K562 (cell line): ENCODE results near the gene ECPAS. TPM values are rescaled to one million over a fixed set of nuclear protein-coding genes. Genes with fewer than 3 reads are reported as not detected.

Source experiments
- ATAC-seq: fragments of 200-7000 bp; cut with Tn5 transposase; 3 replicates; pipeline ENCODE4 v1.9.1; 2020; ENCODE audit warnings: moderate library complexity
- BruUV-seq: library from RNA; stranded (reverse); fragments of 400-500 nt; replicated peaks from 2 replicates; lab custom pipeline; 2021; lab: Mats Ljungman, UMichigan
- CTCF ChIA-PET: fragments of 300-600 bp; formaldehyde crosslinking; extraction: SDS; loops from one replicate; lab custom pipeline; 2021; ENCODE audit warnings: low intra/inter-chr PET ratio; lab: Yijun Ruan, JAX
- POLR2A ChIA-PET: fragments of 300-600, 350-650 bp; sonication (Branson Sonifier 250); formaldehyde crosslinking; extraction: SDS; loops from one replicate; lab custom pipeline; 2021; ENCODE audit warnings: antibody characterized with exemption, inconsistent platforms; lab: Yijun Ruan, JAX
- DNase-seq, 4 experiments: peaks; one replicate each; pipeline versions ENCODE4 v3.0.0 to v3.0.0-alpha.2; 2011 to 2018; ENCODE audit warnings: low spot score in 3 of 4, mixed read lengths in 3 of 4; ENCODE audit errors: extremely low read depth in 1 of 4
- FAIRE-seq: peaks from 2 replicates; lab custom pipeline; 2011; peaks lifted over from hg19 to GRCh38; lab: Jason Lieb, UNC
- H2AFZ ChIP-seq: 2 replicates; pipeline ENCODE4 v1.6.0; 2011; ENCODE audit warnings: low read depth, low read length, control low read depth, inconsistent platforms
- H3K27ac ChIP-seq: fragments of 200-600 bp; 3 replicates; pipeline ENCODE4 v1.8.0; 2011; ENCODE audit warnings: low read depth, mild to moderate bottlenecking, control low read depth, inconsistent platforms, low read length, moderate library complexity, mixed read lengths; ENCODE audit errors: extremely low read depth
- H3K27me3 ChIP-seq, 2 experiments: fragments of 300-600 bp in 1 of 2; 2 replicates in 1 of 2; 3 replicates in 1 of 2; pipeline versions ENCODE4 v1.6.0 to v1.8.0; 2011; ENCODE audit warnings: inconsistent platforms in 2 of 2, low read length in 2 of 2, mild to moderate bottlenecking in 1 of 2, mixed read lengths in 1 of 2, moderate library complexity in 1 of 2; ENCODE audit not compliant: control insufficient read depth in 2 of 2, insufficient read depth in 2 of 2
- H3K36me3 ChIP-seq: fragments of 300-600 bp; 3 replicates; pipeline ENCODE4 v1.8.0; 2011; ENCODE audit warnings: mild to moderate bottlenecking, low read length, inconsistent platforms; ENCODE audit not compliant: control insufficient read depth, insufficient read depth
- H3K4me1 ChIP-seq, 2 experiments: fragments of 200-600 bp in 1 of 2; replicated peaks in 1 of 2; 2 replicates in 1 of 2; 3 replicates in 1 of 2; pipeline versions ENCODE4 v1.5.1 to v1.8.0; 2011; ENCODE audit warnings: inconsistent platforms in 2 of 2, low read length in 2 of 2, mild to moderate bottlenecking in 1 of 2, mixed read lengths in 1 of 2, moderate library complexity in 1 of 2; ENCODE audit not compliant: control insufficient read depth in 2 of 2, insufficient read depth in 2 of 2
- H3K4me2 ChIP-seq: 2 replicates; pipeline ENCODE4 v1.6.1; 2011; ENCODE audit warnings: low read length, control low read depth, inconsistent platforms, mixed read lengths; ENCODE audit not compliant: insufficient read depth
- H3K4me3 ChIP-seq: fragments of 200-600 bp; sonication (generic), shearing (Covaris generic); 2 replicates; pipeline ENCODE4 v1.5.1; 2016; ENCODE audit warnings: control low read depth, inconsistent platforms
- H3K79me2 ChIP-seq: fragments of 200-600 bp; 3 replicates; pipeline ENCODE4 v1.8.0; 2011; ENCODE audit warnings: low read length, inconsistent platforms; ENCODE audit not compliant: control insufficient read depth, insufficient read depth
- H3K9ac ChIP-seq, 2 experiments: 2 replicates each; pipeline versions ENCODE4 v1.6.0 to v1.6.1; 2011; ENCODE audit warnings: low read depth in 2 of 2, low read length in 2 of 2, control low read depth in 1 of 2, inconsistent platforms in 1 of 2, mild to moderate bottlenecking in 1 of 2, mixed read lengths in 1 of 2; ENCODE audit not compliant: insufficient read depth in 1 of 2
- H3K9me1 ChIP-seq: one replicate; pipeline ENCODE4 v1.6.0; 2011; ENCODE audit warnings: inconsistent platforms, mild to moderate bottlenecking, low read length, moderate library complexity; ENCODE audit not compliant: control insufficient read depth, insufficient read depth
- H3K9me3 ChIP-seq: replicated peaks from 2 replicates; pipeline ENCODE4 v1.5.1; 2011; ENCODE audit warnings: low read depth, low read length, inconsistent platforms; ENCODE audit not compliant: control insufficient read depth, insufficient read depth
- H4K20me1 ChIP-seq: replicated peaks from 2 replicates; pipeline ENCODE4 v1.6.1; 2011; ENCODE audit warnings: low read length, inconsistent platforms, mixed read lengths; ENCODE audit not compliant: control insufficient read depth, insufficient read depth
- EP300 ChIP-seq: IDR thresholded peaks from 2 replicates; pipeline ENCODE4 v1.6.1; 2012; ENCODE audit warnings: low read length, improper control_type of control experiment
- EZH2 ChIP-seq: IDR thresholded peaks from 2 replicates; pipeline ENCODE4 v1.6.1; 2012; ENCODE audit warnings: low read depth, mild to moderate bottlenecking, inconsistent platforms, low read length, borderline replicate concordance
- MAFG ChIP-seq: fragments of 450-650 bp; conservative IDR thresholded peaks from 2 replicates; pipeline ENCODE4 v1.6.1; 2016; ENCODE audit warnings: missing genetic modification characterization, missing compliant biosample characterization
- MXI1 ChIP-seq: IDR thresholded peaks from 2 replicates; pipeline ENCODE4 v1.6.1; 2011; ENCODE audit warnings: low read depth, mild to moderate bottlenecking, improper control_type of control experiment, low read length
- STAT5A ChIP-seq: IDR thresholded peaks from 2 replicates; pipeline ENCODE4 v1.6.1; 2012; ENCODE audit warnings: low read length, inconsistent platforms, borderline replicate concordance
- ZNF12 ChIP-seq: sonication (generic); formaldehyde crosslinking; IDR thresholded peaks from 2 replicates; pipeline ENCODE4 v1.4.0; 2020; ENCODE audit warnings: mild to moderate bottlenecking, missing genetic modification reagents
- ZNF717 ChIP-seq: fragments of 250-450 bp; sonication (Bioruptor Pico); IDR thresholded peaks from 2 replicates; pipeline ENCODE4 v1.5.0; 2021
- WGBS: fragments of 100-300 bp; shearing (Covaris generic); methylation state at CpG from one replicate; pipeline ENCODE4 v1.1.6; 2016; ENCODE audit warnings: low coverage, mixed read lengths; ENCODE audit not compliant: insufficient coverage; ENCODE audit errors: missing lambda C conversion rate; 5-methylcytosine and 5-hydroxymethylcytosine counted together
- in situ Hi-C: fragments of 300-500 bp; cut with MboI; formaldehyde crosslinking; loops from 4 replicates; pipeline ENCODE4 v1.15.0; 2018; ENCODE audit warnings: inconsistent platforms, mixed read lengths
- intact Hi-C: fragments of 100-400 bp; cut with micrococcal nuclease; formaldehyde crosslinking; loops from 2 replicates; pipeline ENCODE4 v1.14.2; 2022
- polyA plus RNA-seq, 8 experiments: library from polyadenylated mRNA; depleted of rRNA in 4 of 8; stranded (reverse) in 5 of 8; unstranded in 3 of 8; fragments of >200 nt; fragmentation: Nextera tagmentation in 2 of 8; fragmentation: Illumina TruSeq in 1 of 8; extraction: Ambion mirVana in 2 of 8; extraction: Trizol in 1 of 8; gene quantifications; 2 replicates each; pipeline versions ENCODE4 v1.2.1 to v1.2.3, GENCODE V29; 2011 to 2014; ENCODE audit warnings: inconsistent platforms in 1 of 8, missing spikeins in 1 of 8
- total RNA-seq, 7 experiments: library from RNA; depleted of rRNA in 6 of 7; stranded (reverse); fragments of >200 nt in 6 of 7; fragmentation: Illumina TruSeq in 2 of 7; extraction: Trizol in 2 of 7; gene quantifications; 2 replicates each; pipeline versions ENCODE4 v1.2.1 to v1.2.3, GENCODE V29; 2011 to 2021; ENCODE audit warnings: low replicate concordance in 1 of 7
- TF ChIP-seq, protein P1 (sequence below): sonication (generic); IDR thresholded peaks from 2 replicates; pipeline ENCODE4 v1.6.1; 2016
- TF ChIP-seq, protein P2 (sequence below): fragments of 200-800 bp; sonication (Bioruptor generic); IDR thresholded peaks from 2 replicates; pipeline ENCODE4 v1.6.1; 2016; ENCODE audit warnings: missing genetic modification characterization, missing compliant biosample characterization
- TF ChIP-seq, protein P3 (sequence below), 2 experiments: fragments of 250-450 bp in 1 of 2; fragments of 450-650 bp in 1 of 2; sonication (Bioruptor Pico) in 1 of 2; IDR thresholded peaks; 2 replicates each; pipeline versions ENCODE4 v1.6.1 to v1.8.0; 2016 to 2021; ENCODE audit warnings: mild to moderate bottlenecking in 2 of 2, moderate library complexity in 2 of 2, missing compliant biosample characterization in 1 of 2, missing genetic modification characterization in 1 of 2

ECPAS gene
- total and polyA plus RNA-seq, 9 of the 15 experiments (the other 6 are each of a cell fraction or from before 2014, with no cell fraction given), result 14.5 to 90.9 (median 75.7) TPM

DNA sequence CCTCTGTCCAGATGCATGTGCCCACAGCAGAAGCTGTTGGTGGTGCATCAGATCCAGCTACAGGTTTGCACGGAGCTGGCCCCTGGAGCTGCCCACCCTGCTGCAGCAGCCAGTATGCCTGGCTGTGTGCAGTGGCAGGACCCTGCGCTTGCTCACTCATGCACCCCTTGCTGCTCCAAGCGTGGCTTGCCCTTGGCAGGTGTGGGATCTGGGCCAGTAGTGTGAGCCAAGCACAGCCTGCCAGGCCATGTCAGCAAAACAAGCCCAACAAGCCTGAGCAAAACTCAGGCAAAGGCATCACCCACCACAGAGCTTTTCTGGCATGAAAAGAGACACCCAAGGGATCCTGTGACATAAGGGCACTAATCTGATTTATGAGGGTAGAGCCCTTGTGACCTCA lies 18.3 kb upstream of the ECPAS start:
- no TSS peak for BruUV-seq
- peaks cover 0 to 11% of the 10 kb centered on the region in 2 experiments; a peak in 2 of 5 replicates for H3K4me1 ChIP-seq
- in situ Hi-C loops (no loop called here), intact Hi-C loops (no loop called here)
- peaks cover 2 to 10% of the 10 kb centered on the region in 2 experiments; a peak in 2 of 5 replicates for H3K27me3 ChIP-seq
- no peaks in the 10 kb centered on the region for H3K36me3 ChIP-seq
- CTCF ChIA-PET, result no interaction called here
- no peak overlapping the region for H3K27ac ChIP-seq
- FAIRE-seq (no peak), DNase-seq (no peak), ATAC-seq (no peak)
- POLR2A ChIA-PET, result no interaction called here
- TF ChIP-seq ZNF717, result no peak
- TF ChIP-seq, protein P1, sequence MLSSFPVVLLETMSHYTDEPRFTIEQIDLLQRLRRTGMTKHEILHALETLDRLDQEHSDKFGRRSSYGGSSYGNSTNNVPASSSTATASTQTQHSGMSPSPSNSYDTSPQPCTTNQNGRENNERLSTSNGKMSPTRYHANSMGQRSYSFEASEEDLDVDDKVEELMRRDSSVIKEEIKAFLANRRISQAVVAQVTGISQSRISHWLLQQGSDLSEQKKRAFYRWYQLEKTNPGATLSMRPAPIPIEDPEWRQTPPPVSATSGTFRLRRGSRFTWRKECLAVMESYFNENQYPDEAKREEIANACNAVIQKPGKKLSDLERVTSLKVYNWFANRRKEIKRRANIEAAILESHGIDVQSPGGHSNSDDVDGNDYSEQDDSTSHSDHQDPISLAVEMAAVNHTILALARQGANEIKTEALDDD, result no peak
- no peak for TF ChIP-seq MXI1
- TF ChIP-seq, protein P2, sequence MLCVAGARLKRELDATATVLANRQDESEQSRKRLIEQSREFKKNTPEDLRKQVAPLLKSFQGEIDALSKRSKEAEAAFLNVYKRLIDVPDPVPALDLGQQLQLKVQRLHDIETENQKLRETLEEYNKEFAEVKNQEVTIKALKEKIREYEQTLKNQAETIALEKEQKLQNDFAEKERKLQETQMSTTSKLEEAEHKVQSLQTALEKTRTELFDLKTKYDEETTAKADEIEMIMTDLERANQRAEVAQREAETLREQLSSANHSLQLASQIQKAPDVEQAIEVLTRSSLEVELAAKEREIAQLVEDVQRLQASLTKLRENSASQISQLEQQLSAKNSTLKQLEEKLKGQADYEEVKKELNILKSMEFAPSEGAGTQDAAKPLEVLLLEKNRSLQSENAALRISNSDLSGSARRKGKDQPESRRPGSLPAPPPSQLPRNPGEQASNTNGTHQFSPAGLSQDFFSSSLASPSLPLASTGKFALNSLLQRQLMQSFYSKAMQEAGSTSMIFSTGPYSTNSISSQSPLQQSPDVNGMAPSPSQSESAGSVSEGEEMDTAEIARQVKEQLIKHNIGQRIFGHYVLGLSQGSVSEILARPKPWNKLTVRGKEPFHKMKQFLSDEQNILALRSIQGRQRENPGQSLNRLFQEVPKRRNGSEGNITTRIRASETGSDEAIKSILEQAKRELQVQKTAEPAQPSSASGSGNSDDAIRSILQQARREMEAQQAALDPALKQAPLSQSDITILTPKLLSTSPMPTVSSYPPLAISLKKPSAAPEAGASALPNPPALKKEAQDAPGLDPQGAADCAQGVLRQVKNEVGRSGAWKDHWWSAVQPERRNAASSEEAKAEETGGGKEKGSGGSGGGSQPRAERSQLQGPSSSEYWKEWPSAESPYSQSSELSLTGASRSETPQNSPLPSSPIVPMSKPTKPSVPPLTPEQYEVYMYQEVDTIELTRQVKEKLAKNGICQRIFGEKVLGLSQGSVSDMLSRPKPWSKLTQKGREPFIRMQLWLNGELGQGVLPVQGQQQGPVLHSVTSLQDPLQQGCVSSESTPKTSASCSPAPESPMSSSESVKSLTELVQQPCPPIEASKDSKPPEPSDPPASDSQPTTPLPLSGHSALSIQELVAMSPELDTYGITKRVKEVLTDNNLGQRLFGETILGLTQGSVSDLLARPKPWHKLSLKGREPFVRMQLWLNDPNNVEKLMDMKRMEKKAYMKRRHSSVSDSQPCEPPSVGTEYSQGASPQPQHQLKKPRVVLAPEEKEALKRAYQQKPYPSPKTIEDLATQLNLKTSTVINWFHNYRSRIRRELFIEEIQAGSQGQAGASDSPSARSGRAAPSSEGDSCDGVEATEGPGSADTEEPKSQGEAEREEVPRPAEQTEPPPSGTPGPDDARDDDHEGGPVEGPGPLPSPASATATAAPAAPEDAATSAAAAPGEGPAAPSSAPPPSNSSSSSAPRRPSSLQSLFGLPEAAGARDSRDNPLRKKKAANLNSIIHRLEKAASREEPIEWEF, result no peak
- TF ChIP-seq, protein P3, sequence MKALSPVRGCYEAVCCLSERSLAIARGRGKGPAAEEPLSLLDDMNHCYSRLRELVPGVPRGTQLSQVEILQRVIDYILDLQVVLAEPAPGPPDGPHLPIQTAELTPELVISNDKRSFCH (CRISPR knock-in tag; IDR thresholded peaks at IDR 0.05), result no peak
- TF ChIP-seq, protein P3 (tag; IDR thresholded peaks at IDR 0.05), result no peak
- TF ChIP-seq EP300, result no peak
- no peak for TF ChIP-seq STAT5A
- no peak for TF ChIP-seq ZNF12
- no peak for TF ChIP-seq EZH2
- no peak for TF ChIP-seq MAFG (tag)
- no peak overlapping the region for H3K4me3 ChIP-seq
- WGBS, result 6% methylated on average over 2 of the region's 3 CpGs
- H3K9ac ChIP-seq, result no peak overlapping the region; a peak in 1 of 4 replicates
- no peaks in the 10 kb centered on the region for H4K20me1 ChIP-seq
- H3K79me2 ChIP-seq, result no peaks in the 10 kb centered on the region
- no peak overlapping the region for H2AFZ ChIP-seq
- H3K9me1 ChIP-seq, result no peaks in the 10 kb centered on the region
- H3K9me3 ChIP-seq, result no peaks in the 10 kb centered on the region
- no peak overlapping the region for H3K4me2 ChIP-seq
